Keratinocyte (primary cell): Measurements from ENCODE around the gene COL3A1.

Source experiments
- EZH2 ChIP-seq: IDR thresholded peaks from one replicate; pipeline ENCODE4 v1.6.1; 2012; ENCODE audit warnings: inconsistent platforms, mild to moderate bottlenecking, low read length, moderate library complexity
- TF ChIP-seq, protein P1 (sequence below), 3 experiments: IDR thresholded peaks in 1 of 3; conservative IDR thresholded peaks in 1 of 3; optimal IDR thresholded peaks in 1 of 3; 2 replicates in 2 of 3; 3 replicates in 1 of 3; pipeline versions ENCODE3 to v1.5.1; 2011; ENCODE audit warnings: low read length in 3 of 3, mild to moderate bottlenecking in 3 of 3, moderate library complexity in 2 of 3, control low read depth in 1 of 3, inconsistent platforms in 1 of 3; ENCODE audit not compliant: insufficient read depth in 2 of 3; ENCODE audit errors: extremely low read depth in 1 of 3

- TF ChIP-seq, protein P1, sequence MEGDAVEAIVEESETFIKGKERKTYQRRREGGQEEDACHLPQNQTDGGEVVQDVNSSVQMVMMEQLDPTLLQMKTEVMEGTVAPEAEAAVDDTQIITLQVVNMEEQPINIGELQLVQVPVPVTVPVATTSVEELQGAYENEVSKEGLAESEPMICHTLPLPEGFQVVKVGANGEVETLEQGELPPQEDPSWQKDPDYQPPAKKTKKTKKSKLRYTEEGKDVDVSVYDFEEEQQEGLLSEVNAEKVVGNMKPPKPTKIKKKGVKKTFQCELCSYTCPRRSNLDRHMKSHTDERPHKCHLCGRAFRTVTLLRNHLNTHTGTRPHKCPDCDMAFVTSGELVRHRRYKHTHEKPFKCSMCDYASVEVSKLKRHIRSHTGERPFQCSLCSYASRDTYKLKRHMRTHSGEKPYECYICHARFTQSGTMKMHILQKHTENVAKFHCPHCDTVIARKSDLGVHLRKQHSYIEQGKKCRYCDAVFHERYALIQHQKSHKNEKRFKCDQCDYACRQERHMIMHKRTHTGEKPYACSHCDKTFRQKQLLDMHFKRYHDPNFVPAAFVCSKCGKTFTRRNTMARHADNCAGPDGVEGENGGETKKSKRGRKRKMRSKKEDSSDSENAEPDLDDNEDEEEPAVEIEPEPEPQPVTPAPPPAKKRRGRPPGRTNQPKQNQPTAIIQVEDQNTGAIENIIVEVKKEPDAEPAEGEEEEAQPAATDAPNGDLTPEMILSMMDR (optimal IDR thresholded peaks at IDR 0.05 in 1 of 3, IDR thresholded peaks at IDR 0.05 in 1 of 3, conservative IDR thresholded peaks at IDR 0.05 in 1 of 3; ENCODE audit: extremely low read depth in 1 of 3, insufficient read depth in 2 of 3, low read length in 3 of 3), result no peak
- TF ChIP-seq EZH2, result no peak
Measured at GRCh38 chr2:188965563-188965962, 8.6 kb upstream of the COL3A1 start.
